Neural cell (in vitro differentiated cells): ENCODE data around the gene RASAL1. TPM values are rescaled to one million over a fixed set of nuclear protein-coding genes. Genes with fewer than 3 reads are reported as not detected.

Experiments used
- H2AFZ ChIP-seq: fragments of 200-600, 300-800 bp; sonication (generic), shearing (Covaris generic); 2 replicates; pipeline ENCODE4 v1.6.0; 2014; ENCODE audit warnings: low read depth, mild to moderate bottlenecking, antibody characterized with exemption, low read length, moderate library complexity
- H3F3A ChIP-seq: fragments of 200-600 bp; shearing (Covaris generic); 2 replicates; pipeline ENCODE4 v1.6.1; 2016; ENCODE audit warnings: mild to moderate bottlenecking, moderate library complexity, mixed read lengths, antibody characterized with exemption, low read length; ENCODE audit not compliant: insufficient read depth, poor library complexity, severe bottlenecking
- H3K27ac ChIP-seq: fragments of 200-600, 300-800 bp; sonication (generic), shearing (Covaris generic); 2 replicates; pipeline ENCODE4 v1.5.1; 2014; ENCODE audit warnings: mild to moderate bottlenecking, low read length, moderate library complexity
- H3K27me3 ChIP-seq: fragments of 300-800, 200-600 bp; sonication (generic), shearing (Covaris generic); 2 replicates; pipeline ENCODE4 v1.6.0; 2014; ENCODE audit warnings: mild to moderate bottlenecking, low read depth, low read length, moderate library complexity; ENCODE audit not compliant: insufficient read depth
- H3K36me3 ChIP-seq: fragments of 300-800, 200-600 bp; sonication (generic), shearing (Covaris generic); 2 replicates; pipeline ENCODE4 v1.5.1; 2014; ENCODE audit warnings: mild to moderate bottlenecking, antibody characterized with exemption, low read length, moderate library complexity; ENCODE audit not compliant: insufficient read depth
- H3K4me2 ChIP-seq: fragments of 300-800, 200-600 bp; sonication (generic), shearing (Covaris generic); 2 replicates; pipeline ENCODE4 v1.6.0; 2014; ENCODE audit warnings: mild to moderate bottlenecking, low read length
- H3K4me3 ChIP-seq: fragments of 300-800, 200-600 bp; sonication (generic), shearing (Covaris generic); 2 replicates; pipeline ENCODE4 v1.5.1; 2014; ENCODE audit warnings: mild to moderate bottlenecking, low read length, moderate library complexity
- H3K79me2 ChIP-seq: fragments of 200-600 bp; shearing (Covaris generic); replicated peaks from 2 replicates; pipeline ENCODE4 v1.6.0; 2014; ENCODE audit warnings: mild to moderate bottlenecking, low read length, moderate library complexity; ENCODE audit not compliant: insufficient read depth
- H3K9ac ChIP-seq: fragments of 300-800, 200-600 bp; sonication (generic), shearing (Covaris generic); 2 replicates; pipeline ENCODE4 v1.6.1; 2016; ENCODE audit warnings: mild to moderate bottlenecking, low read length, mixed read lengths
- H3K9me2 ChIP-seq: fragments of 200-600 bp; shearing (Covaris generic); 2 replicates; pipeline ENCODE4 v1.6.1; 2016; ENCODE audit warnings: mild to moderate bottlenecking, low read length, mixed read lengths; ENCODE audit not compliant: insufficient read depth
- H3K9me3 ChIP-seq: fragments of 200-600, 300-800 bp; sonication (generic), shearing (Covaris generic); 2 replicates; pipeline ENCODE4 v1.6.1; 2016; ENCODE audit warnings: mild to moderate bottlenecking, mixed run types, low read length, moderate library complexity, mixed read lengths
- H4K20me1 ChIP-seq: fragments of 200-600 bp; shearing (Covaris generic); 2 replicates; pipeline ENCODE4 v1.6.1; 2016; ENCODE audit warnings: mild to moderate bottlenecking, mixed run types; ENCODE audit not compliant: insufficient read depth
- EP300 ChIP-seq: fragments of 450-650 bp; conservative IDR thresholded peaks from 2 replicates; pipeline ENCODE4 v1.6.1; 2014; ENCODE audit warnings: antibody characterized with exemption, mild to moderate bottlenecking, moderate library complexity; ENCODE audit not compliant: poor library complexity, severe bottlenecking
- EZH2 ChIP-seq: fragments of 200-600, 300-800 bp; shearing (Covaris generic), sonication (generic); IDR thresholded peaks from 2 replicates; pipeline ENCODE4 v1.6.1; 2014; ENCODE audit warnings: antibody characterized with exemption, low read length, borderline replicate concordance, mild to moderate bottlenecking; ENCODE audit not compliant: insufficient read depth, poor library complexity, severe bottlenecking
- MXI1 ChIP-seq: fragments of 450-650 bp; conservative IDR thresholded peaks from 2 replicates; pipeline ENCODE4 v1.6.1; 2014; ENCODE audit warnings: antibody characterized with exemption, mild to moderate bottlenecking; ENCODE audit not compliant: poor library complexity, severe bottlenecking
- POLR2AphosphoS5 ChIP-seq: IDR thresholded peaks from 2 replicates; pipeline ENCODE4 v1.6.1; 2012
- RAD21 ChIP-seq: fragments of 450-650 bp; conservative IDR thresholded peaks from 2 replicates; pipeline ENCODE4 v1.6.1; 2014; ENCODE audit warnings: antibody characterized with exemption, mild to moderate bottlenecking, moderate library complexity
- SMC3 ChIP-seq: fragments of 450-650 bp; conservative IDR thresholded peaks from 2 replicates; pipeline ENCODE4 v1.6.1; 2014; ENCODE audit warnings: antibody characterized with exemption, mild to moderate bottlenecking, moderate library complexity; ENCODE audit not compliant: poor library complexity
- TAF1 ChIP-seq: IDR thresholded peaks from 2 replicates; pipeline ENCODE4 v1.6.1; 2012; ENCODE audit warnings: low read depth
- polyA plus RNA-seq: library from polyadenylated mRNA; depleted of rRNA; stranded (reverse); fragments of >200 nt; gene quantifications from 2 replicates; pipeline ENCODE4 v1.2.3, GENCODE V29; 2014
- TF ChIP-seq, protein P1 (sequence below): fragments of 450-650 bp; IDR thresholded peaks from 2 replicates; pipeline ENCODE4 v1.5.1; 2014; ENCODE audit warnings: antibody characterized with exemption, mild to moderate bottlenecking, moderate library complexity; ENCODE audit not compliant: poor library complexity, severe bottlenecking
- TF ChIP-seq, protein P2 (sequence below): IDR thresholded peaks from 2 replicates; pipeline ENCODE4 v1.6.1; 2012; ENCODE audit warnings: borderline replicate concordance

RASAL1 gene
- polyA plus RNA-seq, 1 donor from 2014 or later, result 0.15 TPM

DNA sequence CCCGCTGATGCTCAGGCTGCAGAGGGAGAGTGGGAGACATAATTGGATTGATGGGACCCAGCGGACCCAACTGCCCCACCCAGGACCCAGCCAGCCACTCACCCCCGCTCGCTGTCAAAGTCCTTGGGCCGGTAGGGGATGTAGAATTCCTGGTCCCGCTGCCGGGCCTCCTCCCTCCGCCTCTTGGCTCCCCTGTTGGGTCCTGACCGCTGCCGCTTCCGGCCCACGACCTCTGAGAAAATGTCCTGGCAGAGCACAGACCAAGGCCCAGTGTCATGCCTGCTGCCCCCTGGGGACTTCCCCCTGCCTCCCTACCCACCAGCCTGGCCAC is 27.4 kb upstream of the RASAL1 start:
- no peaks in the 10 kb centered on the region for H3K9me2 ChIP-seq
- TF ChIP-seq, protein P1, sequence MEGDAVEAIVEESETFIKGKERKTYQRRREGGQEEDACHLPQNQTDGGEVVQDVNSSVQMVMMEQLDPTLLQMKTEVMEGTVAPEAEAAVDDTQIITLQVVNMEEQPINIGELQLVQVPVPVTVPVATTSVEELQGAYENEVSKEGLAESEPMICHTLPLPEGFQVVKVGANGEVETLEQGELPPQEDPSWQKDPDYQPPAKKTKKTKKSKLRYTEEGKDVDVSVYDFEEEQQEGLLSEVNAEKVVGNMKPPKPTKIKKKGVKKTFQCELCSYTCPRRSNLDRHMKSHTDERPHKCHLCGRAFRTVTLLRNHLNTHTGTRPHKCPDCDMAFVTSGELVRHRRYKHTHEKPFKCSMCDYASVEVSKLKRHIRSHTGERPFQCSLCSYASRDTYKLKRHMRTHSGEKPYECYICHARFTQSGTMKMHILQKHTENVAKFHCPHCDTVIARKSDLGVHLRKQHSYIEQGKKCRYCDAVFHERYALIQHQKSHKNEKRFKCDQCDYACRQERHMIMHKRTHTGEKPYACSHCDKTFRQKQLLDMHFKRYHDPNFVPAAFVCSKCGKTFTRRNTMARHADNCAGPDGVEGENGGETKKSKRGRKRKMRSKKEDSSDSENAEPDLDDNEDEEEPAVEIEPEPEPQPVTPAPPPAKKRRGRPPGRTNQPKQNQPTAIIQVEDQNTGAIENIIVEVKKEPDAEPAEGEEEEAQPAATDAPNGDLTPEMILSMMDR, result no peak
- TF ChIP-seq POLR2AphosphoS5 (no peak), EP300 (no peak), SMC3 (no peak), TAF1 (no peak), MXI1 (no peak), RAD21 (no peak), EZH2 (no peak)
- TF ChIP-seq, protein P2, sequence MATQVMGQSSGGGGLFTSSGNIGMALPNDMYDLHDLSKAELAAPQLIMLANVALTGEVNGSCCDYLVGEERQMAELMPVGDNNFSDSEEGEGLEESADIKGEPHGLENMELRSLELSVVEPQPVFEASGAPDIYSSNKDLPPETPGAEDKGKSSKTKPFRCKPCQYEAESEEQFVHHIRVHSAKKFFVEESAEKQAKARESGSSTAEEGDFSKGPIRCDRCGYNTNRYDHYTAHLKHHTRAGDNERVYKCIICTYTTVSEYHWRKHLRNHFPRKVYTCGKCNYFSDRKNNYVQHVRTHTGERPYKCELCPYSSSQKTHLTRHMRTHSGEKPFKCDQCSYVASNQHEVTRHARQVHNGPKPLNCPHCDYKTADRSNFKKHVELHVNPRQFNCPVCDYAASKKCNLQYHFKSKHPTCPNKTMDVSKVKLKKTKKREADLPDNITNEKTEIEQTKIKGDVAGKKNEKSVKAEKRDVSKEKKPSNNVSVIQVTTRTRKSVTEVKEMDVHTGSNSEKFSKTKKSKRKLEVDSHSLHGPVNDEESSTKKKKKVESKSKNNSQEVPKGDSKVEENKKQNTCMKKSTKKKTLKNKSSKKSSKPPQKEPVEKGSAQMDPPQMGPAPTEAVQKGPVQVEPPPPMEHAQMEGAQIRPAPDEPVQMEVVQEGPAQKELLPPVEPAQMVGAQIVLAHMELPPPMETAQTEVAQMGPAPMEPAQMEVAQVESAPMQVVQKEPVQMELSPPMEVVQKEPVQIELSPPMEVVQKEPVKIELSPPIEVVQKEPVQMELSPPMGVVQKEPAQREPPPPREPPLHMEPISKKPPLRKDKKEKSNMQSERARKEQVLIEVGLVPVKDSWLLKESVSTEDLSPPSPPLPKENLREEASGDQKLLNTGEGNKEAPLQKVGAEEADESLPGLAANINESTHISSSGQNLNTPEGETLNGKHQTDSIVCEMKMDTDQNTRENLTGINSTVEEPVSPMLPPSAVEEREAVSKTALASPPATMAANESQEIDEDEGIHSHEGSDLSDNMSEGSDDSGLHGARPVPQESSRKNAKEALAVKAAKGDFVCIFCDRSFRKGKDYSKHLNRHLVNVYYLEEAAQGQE, result no peak
- no peaks in the 10 kb centered on the region for H4K20me1 ChIP-seq
- H3K36me3 ChIP-seq, result no peaks in the 10 kb centered on the region
- no peaks in the 10 kb centered on the region for H3K79me2 ChIP-seq
- H3K4me3 ChIP-seq, result no peak overlapping the region
- H3K4me2 ChIP-seq, result no peak overlapping the region
- H3K9ac ChIP-seq, result no peak overlapping the region
- no peaks in the 10 kb centered on the region for H3K27me3 ChIP-seq
- no peaks in the 10 kb centered on the region for H3K9me3 ChIP-seq
- H2AFZ ChIP-seq, result no peak overlapping the region
- H3K27ac ChIP-seq, result no peak overlapping the region
- H3F3A ChIP-seq, result no peaks in the 10 kb centered on the region

DNA sequence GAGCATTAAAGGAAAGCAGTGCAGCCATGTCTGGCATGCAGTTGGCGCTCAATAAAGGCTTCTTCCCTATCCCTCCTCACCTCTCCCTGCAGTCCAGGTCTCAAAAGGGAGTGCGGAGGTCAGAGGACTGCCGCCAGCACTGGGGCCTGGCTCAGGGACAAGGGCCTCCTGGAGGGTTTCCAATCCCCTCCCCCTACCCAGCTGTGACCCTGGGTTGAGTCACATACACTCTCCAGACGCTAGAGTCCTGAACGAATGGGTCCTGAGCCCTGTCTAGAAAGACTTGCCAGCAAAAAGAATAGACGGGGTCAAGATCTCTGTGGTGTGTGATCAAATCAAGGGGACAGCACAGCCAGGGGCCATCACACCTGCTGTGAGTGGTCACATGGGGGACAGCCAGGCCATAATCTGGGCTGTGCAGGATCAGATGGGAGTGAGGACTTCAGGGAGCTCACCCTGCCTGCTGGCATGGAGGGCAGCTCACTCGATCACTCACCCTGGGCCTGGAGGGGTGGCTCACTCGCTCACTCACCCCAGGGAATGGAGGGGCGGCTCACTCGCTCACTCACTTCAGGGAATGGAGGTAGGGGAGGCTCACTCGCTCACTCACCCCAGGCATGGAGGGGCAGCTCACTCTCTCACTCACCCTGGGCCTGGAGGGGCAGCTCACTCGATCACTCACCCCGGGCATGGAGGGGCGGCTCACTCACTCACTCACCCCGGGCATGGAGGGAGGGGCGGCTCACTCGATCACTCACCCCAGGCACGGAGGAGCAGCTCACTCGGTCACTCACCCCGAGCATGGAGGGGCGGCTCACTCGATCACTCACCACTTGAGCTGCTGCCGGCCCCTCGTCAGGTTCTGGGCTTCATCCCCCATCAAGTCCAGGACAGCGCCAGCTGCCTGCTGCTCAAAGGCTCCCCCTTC is 26.8 kb upstream of the RASAL1 start:
- Histone ChIP-seq H3K79me2 (no peaks in the 10 kb centered on the region), H3F3A (no peaks in the 10 kb centered on the region), H3K27me3 (no peaks in the 10 kb centered on the region), H3K4me3 (peak overlapping the region; percentile 34), H4K20me1 (no peaks in the 10 kb centered on the region), H3K4me2 (no peak overlapping the region), H3K36me3 (no peaks in the 10 kb centered on the region), H3K9ac (no peak overlapping the region), H3K9me3 (no peaks in the 10 kb centered on the region), H2AFZ (no peak overlapping the region), H3K27ac (no peak overlapping the region), H3K9me2 (no peaks in the 10 kb centered on the region)
- TF ChIP-seq TAF1 (no peak), RAD21 (no peak), MXI1 (no peak), POLR2AphosphoS5 (no peak), SMC3 (no peak), EP300 (no peak), EZH2 (no peak)
- TF ChIP-seq, protein P1, result no peak
- TF ChIP-seq, protein P2, result no peak
